ENCODE results near the gene MMP1. TPM values are rescaled to one million over a fixed set of nuclear protein-coding genes. Genes with fewer than 3 reads are reported as not detected.
A peak's percentile ranks its signal among the peaks of the same experiment; 100 is the strongest.

The MMP1 gene
- total RNA-seq, 1 donor from 2014 or later = 0.13 TPM

DNA sequence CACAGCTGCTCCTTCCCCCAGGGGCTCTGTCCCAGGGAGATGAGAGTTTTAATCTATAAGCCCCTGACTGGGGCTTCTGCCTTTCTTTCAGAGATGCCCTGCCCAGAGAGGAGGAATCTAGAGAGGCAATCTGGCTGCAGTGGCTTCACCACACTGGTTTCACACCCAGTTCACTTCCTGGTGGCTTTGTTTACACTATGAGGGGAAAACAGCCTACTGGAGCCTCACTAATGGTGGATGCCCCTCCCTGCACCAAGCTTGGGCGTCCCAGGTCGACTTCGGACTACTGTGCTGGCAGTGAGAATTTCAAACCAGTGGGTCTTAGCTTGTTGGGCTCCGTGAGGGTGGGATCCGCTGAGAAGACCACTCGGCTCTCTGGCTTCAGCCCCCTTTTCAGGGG lies 21.5 kb upstream of the MMP1 start:
- Mint-ChIP-seq H3K27ac (no peak overlapping the region), H3K36me3 (no peaks in the 10 kb centered on the region), H3K9me3 (peaks cover 31% of the 10 kb centered on the region), H3K4me1 (no peaks in the 10 kb centered on the region), H3K27me3 (ENCODE audit: low read depth) (no peaks in the 10 kb centered on the region), H3K4me3 (no peak overlapping the region)
- TF ChIP-seq, protein P1, sequence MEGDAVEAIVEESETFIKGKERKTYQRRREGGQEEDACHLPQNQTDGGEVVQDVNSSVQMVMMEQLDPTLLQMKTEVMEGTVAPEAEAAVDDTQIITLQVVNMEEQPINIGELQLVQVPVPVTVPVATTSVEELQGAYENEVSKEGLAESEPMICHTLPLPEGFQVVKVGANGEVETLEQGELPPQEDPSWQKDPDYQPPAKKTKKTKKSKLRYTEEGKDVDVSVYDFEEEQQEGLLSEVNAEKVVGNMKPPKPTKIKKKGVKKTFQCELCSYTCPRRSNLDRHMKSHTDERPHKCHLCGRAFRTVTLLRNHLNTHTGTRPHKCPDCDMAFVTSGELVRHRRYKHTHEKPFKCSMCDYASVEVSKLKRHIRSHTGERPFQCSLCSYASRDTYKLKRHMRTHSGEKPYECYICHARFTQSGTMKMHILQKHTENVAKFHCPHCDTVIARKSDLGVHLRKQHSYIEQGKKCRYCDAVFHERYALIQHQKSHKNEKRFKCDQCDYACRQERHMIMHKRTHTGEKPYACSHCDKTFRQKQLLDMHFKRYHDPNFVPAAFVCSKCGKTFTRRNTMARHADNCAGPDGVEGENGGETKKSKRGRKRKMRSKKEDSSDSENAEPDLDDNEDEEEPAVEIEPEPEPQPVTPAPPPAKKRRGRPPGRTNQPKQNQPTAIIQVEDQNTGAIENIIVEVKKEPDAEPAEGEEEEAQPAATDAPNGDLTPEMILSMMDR (IDR thresholded peaks at IDR 0.05; ENCODE audit: unreplicated experiment) = no peak
- no peak for DNase-seq (ENCODE audit: low spot score in 2 of 2, unreplicated experiment in 2 of 2)

DNA sequence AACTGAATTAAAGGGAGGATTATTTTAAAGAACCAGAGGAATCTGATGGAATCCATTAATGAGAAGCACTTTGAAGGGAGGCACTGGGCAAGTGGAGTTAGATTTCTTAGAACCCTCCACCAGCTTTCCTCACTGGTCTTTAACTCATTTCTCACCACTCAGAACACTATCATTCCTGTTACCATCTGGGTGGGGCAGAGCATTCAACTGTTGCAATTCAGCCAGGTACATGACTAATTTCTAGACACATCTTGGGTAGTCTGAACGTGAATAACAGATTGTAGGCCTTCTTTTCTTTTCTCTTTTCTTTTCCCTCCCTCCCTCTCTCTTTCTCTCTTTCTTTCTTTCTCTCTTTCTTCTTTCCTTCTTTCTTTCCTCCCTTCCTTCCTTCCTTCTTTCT lies 15.5 kb upstream of the MMP1 start:
- DNase-seq (ENCODE audit: low spot score in 2 of 2, unreplicated experiment in 2 of 2) = no peak
- no peaks in the 10 kb centered on the region for H3K36me3 Mint-ChIP-seq

DNA sequence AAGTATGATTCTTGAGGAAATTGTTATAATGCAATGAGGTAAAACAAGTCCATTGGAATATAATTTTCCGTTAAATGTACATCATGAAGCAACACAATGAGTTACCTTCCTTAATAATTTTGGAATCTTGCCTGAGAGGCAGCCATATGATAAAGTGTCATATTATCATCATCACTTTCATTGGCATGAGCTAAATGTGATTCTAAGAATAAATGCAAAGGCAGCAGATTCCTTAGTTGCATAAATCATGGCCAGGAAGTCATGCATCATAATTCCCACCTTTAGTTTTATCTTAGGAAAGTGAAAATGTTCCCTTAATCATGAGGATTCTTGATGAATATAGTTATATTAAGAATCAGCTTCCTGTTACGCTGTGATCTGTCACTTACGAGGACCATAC lies 14.2 kb upstream of the MMP1 start:
- TF ChIP-seq, protein P1 (IDR thresholded peaks at IDR 0.05; ENCODE audit: unreplicated experiment) = no peak
- Mint-ChIP-seq H3K27ac (no peak overlapping the region), H3K4me1 (peaks cover 4% of the 10 kb centered on the region), H3K9me3 (peaks cover 20% of the 10 kb centered on the region), H3K36me3 (no peaks in the 10 kb centered on the region), H3K4me3 (no peak overlapping the region), H3K27me3 (ENCODE audit: low read depth) (no peaks in the 10 kb centered on the region)
- DNase-seq (ENCODE audit: low spot score in 2 of 2, unreplicated experiment in 2 of 2) = no peak

More for the DNA sequence above, 15.5 kb upstream of the MMP1 start:
- H3K4me1 Mint-ChIP-seq = peaks cover 4% of the 10 kb centered on the region
- no peak overlapping the region for H3K27ac Mint-ChIP-seq
- TF ChIP-seq, protein P1 (IDR thresholded peaks at IDR 0.05; ENCODE audit: unreplicated experiment) = no peak
- no peaks in the 10 kb centered on the region for H3K27me3 Mint-ChIP-seq (ENCODE audit: low read depth)
- H3K9me3 Mint-ChIP-seq = peaks cover 28% of the 10 kb centered on the region
- no peak overlapping the region for H3K4me3 Mint-ChIP-seq

DNA sequence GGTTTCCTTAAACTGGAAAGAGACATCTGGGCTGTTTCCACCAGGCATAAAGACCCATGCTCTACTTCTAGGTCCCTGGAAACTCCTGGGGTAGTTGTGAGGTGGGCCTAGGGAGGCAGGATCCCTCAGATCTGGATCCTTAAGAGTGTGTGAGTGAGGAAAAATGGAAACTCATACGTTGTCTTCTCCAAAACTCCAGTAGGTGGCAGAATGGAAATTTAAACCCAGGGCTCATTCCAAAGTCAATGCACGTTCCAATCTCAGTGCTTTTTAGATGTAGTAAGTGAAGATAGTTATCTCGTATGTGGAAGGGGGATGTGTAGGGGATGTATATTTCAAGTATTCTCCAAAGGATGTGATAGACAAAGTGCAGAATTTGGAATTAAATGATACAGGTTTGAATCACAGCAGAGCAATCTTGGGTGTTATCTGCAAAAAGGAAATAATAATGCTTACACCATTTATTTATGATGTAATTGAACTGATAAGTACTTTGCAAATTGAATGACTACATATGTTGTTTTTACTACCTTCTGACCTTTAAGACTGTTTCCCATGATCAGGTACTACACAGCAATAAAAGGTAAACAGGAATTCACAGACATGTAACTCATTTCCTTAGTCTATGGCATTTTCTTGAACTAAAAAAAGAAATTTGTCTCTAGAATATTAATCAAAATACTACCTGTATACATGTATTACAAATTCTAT lies 13.1 kb upstream of the MMP1 start:
- DNase-seq (ENCODE audit: low spot score in 2 of 2, unreplicated experiment in 2 of 2) = no peak
- Mint-ChIP-seq H3K36me3 (no peaks in the 10 kb centered on the region), H3K27ac (no peak overlapping the region), H3K4me1 (peaks cover 8% of the 10 kb centered on the region), H3K9me3 (peaks cover 14% of the 10 kb centered on the region), H3K4me3 (no peak overlapping the region), H3K27me3 (ENCODE audit: low read depth) (no peaks in the 10 kb centered on the region)
- TF ChIP-seq, protein P1 (IDR thresholded peaks at IDR 0.05; ENCODE audit: unreplicated experiment) = peak; percentile 44

DNA sequence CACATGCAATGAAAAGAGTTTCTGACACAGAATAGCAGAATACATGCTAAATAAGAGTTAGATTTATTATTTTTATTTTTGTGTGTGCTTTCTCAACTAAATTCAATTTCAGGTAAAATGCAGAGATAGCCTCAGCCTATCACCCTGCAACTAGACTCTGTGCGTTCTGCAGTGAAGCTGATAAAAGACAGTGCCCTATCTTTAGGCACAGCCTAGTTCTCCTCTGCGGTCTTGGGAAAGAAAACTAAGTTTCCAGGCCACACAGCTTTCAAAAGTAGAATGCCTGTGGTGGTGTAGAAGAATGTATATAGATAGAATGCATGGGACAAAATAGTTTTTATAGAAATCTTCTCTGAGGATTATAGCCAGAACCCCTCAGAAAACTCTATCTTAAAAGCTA lies 12.0 kb upstream of the MMP1 start:
- H3K27ac Mint-ChIP-seq = no peak overlapping the region
- H3K27me3 Mint-ChIP-seq (ENCODE audit: low read depth) = no peaks in the 10 kb centered on the region
- TF ChIP-seq, protein P1 (IDR thresholded peaks at IDR 0.05; ENCODE audit: unreplicated experiment) = no peak
- H3K9me3 Mint-ChIP-seq = peaks cover 8% of the 10 kb centered on the region
- DNase-seq (ENCODE audit: low spot score in 2 of 2, unreplicated experiment in 2 of 2) = no peak
- H3K36me3 Mint-ChIP-seq = no peaks in the 10 kb centered on the region
- H3K4me3 Mint-ChIP-seq = no peak overlapping the region
- peaks cover 8% of the 10 kb centered on the region for H3K4me1 Mint-ChIP-seq

Measured in mesothelial cell of epicardium (in vitro differentiated cells).